ENCODE data around the gene RFWD3. TPM values are rescaled to one million over a fixed set of nuclear protein-coding genes. Genes with fewer than 3 reads are reported as not detected.

Gene RFWD3
- total RNA-seq, 4 donors from 2014 or later, result 13.5 to 32.8 (median 21.0) TPM

DNA sequence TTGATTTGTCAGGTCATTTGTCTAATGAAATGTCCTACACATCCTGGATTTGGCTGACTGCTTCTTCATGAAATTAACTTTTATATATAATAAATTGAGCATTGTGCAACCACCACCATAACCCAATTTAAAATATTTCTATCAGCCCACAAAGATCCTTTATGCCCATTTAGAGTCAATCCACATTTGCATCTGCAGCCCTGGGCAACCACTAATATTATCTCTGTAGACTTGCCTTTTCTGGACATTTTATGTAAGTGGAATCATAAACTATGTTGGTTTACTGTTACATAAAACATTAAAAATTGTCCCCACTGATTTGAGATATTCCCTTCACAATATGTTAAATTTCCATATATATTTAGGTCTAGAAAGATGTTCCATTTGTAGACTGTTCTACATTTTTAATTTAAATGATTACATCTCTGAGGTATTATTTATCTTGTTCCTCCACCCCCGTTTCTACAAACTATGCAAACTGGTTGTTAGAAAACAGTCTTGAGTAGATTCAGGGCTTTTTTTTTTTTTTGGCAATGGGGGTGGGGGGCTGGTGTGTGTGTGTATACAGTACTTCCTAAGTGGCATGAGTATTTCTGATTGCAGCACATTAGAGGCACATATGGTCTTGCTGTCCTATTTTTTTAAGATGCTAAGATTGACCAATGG is 16.7 kb downstream of the RFWD3 start:
- DNase-seq (ENCODE audit: low spot score in 2 of 2), result no peak
- TF ChIP-seq POLR2A (IDR thresholded peaks at IDR 0.05), result no peak
- no peak for TF ChIP-seq EP300 (IDR thresholded peaks at IDR 0.05)
- TF ChIP-seq, protein P1, sequence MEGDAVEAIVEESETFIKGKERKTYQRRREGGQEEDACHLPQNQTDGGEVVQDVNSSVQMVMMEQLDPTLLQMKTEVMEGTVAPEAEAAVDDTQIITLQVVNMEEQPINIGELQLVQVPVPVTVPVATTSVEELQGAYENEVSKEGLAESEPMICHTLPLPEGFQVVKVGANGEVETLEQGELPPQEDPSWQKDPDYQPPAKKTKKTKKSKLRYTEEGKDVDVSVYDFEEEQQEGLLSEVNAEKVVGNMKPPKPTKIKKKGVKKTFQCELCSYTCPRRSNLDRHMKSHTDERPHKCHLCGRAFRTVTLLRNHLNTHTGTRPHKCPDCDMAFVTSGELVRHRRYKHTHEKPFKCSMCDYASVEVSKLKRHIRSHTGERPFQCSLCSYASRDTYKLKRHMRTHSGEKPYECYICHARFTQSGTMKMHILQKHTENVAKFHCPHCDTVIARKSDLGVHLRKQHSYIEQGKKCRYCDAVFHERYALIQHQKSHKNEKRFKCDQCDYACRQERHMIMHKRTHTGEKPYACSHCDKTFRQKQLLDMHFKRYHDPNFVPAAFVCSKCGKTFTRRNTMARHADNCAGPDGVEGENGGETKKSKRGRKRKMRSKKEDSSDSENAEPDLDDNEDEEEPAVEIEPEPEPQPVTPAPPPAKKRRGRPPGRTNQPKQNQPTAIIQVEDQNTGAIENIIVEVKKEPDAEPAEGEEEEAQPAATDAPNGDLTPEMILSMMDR (IDR thresholded peaks at IDR 0.05), result no peak
- Histone ChIP-seq H3K4me1 (peaks cover 0 to 11% (median 0%) of the 10 kb centered on the region in 4 donors), H3K27me3 (no peaks in the 10 kb centered on the region), H3K27ac (no peak overlapping the region), H3K4me3 (no peak overlapping the region), H3K9me3 (no peaks in the 10 kb centered on the region), H3K36me3 (peaks cover 0 to 70% (median 4%) of the 10 kb centered on the region in 3 donors)
- 61 to 67% methylated on average over 1 of the region's 1 CpG for WGBS, 2 donors

DNA sequence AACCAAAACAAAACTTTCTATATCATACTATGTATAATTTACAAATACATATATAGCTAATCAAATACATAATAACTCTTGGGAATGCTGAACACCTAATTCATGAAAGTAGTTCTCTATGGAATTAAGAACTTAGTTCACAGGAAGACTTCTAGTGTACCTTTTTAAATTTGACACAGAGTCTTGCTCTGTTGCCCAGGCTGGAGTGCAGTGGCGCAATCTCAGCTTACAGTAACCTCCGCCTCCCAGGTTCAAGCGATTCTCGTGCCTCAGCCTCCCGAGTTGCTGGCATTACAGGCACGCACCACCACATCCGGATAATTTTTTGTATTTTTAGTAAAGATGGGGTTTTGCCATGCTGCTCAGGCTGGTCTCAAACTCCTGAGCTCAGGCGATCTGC is 24.7 kb downstream of the RFWD3 start:
- TF ChIP-seq POLR2A (IDR thresholded peaks at IDR 0.05) (no peak), EP300 (IDR thresholded peaks at IDR 0.05) (no peak)
- TF ChIP-seq, protein P1 (IDR thresholded peaks at IDR 0.05), result no peak
- no peaks in the 10 kb centered on the region for H3K9me3 ChIP-seq

DNA sequence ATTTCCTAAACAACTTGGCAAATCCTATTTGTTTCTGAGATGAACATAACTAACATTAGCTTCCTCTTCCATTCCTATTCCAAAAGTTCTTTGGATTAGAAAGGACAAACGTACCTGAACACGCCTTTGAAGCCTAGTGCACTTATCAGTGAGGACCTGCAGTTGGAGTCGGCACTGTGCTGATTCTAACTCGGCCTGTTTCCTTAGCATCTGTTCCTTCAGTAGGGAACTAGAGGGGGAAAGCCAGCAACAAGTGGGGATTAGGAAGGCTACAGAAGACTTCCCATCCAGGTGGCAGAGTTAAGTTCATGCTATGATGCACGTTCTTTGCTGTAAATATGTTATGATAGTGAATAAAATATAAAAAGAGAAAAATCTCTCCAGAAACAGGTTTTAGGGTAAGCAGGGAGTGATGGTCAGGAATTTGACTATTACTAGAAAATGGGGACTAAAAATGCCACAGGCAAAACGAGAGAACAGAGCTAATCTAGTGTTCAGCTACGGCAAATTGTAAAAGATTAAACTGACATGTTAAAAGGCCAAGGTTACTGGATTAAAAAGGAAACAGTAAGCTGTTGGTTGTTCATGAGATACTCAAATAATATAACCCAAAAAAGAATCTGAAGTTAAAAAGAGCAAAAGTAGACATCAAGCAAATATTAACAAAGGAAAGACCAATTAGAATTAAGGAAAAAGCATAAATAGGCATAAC is 28.8 kb downstream of the RFWD3 start:
- Histone ChIP-seq H3K27me3 (no peaks in the 10 kb centered on the region), H3K27ac (no peak overlapping the region), H3K4me1 (no peaks in the 10 kb centered on the region), H3K9me3 (no peaks in the 10 kb centered on the region), H3K4me3 (no peak overlapping the region), H3K36me3 (peaks cover 6 to 90% (median 14%) of the 10 kb centered on the region in 3 donors)
- TF ChIP-seq, protein P1 (IDR thresholded peaks at IDR 0.05), result no peak
- TF ChIP-seq POLR2A (IDR thresholded peaks at IDR 0.05), result no peak
- TF ChIP-seq EP300 (IDR thresholded peaks at IDR 0.05), result no peak
- no peak for DNase-seq (ENCODE audit: low spot score in 2 of 2)
- WGBS, 2 donors, result 81 to 85% methylated on average over 7 of the region's 7 CpGs

More for the DNA sequence above, 24.7 kb downstream of the RFWD3 start:
- no peak for DNase-seq (ENCODE audit: low spot score in 2 of 2)
- H3K36me3 ChIP-seq, result peaks cover 6 to 91% (median 8%) of the 10 kb centered on the region in 3 donors
- H3K4me3 ChIP-seq, result no peak overlapping the region
- no peaks in the 10 kb centered on the region for H3K27me3 ChIP-seq
- H3K27ac ChIP-seq, result no peak overlapping the region
- WGBS, 2 donors, result 97 to 98% methylated on average over 8 of the region's 8 CpGs
- H3K4me1 ChIP-seq, result no peaks in the 10 kb centered on the region

DNA sequence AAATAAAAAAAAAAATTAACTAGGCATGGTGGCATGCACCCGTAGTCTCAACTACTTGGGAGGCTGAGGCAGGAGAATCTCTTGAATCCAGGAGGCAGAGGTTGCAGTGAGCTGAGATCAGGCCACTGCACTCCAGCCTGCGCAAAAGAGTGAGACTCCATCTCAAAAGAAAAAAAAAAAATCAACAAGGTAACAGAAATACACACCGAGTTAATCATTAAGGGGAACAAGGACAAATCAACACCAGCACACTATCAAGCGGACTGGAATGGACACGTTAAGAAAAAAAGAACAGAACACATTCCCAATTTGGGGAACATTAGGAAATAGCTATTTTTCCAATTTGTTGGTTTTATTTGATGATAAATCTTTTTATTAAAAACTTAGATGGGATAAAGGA is 31.4 kb downstream of the RFWD3 start:
- 85 to 88% methylated on average over 5 of the region's 5 CpGs for WGBS, 2 donors

More for the DNA sequence above, 31.4 kb downstream of the RFWD3 start:
- no peaks in the 10 kb centered on the region for H3K4me1 ChIP-seq
- no peaks in the 10 kb centered on the region for H3K9me3 ChIP-seq
- no peak for TF ChIP-seq EP300 (IDR thresholded peaks at IDR 0.05)
- TF ChIP-seq, protein P1 (IDR thresholded peaks at IDR 0.05), result no peak
- TF ChIP-seq POLR2A (IDR thresholded peaks at IDR 0.05), result no peak
- DNase-seq (ENCODE audit: low spot score in 2 of 2), result no peak
- H3K36me3 ChIP-seq, result peaks cover 3 to 90% (median 28%) of the 10 kb centered on the region in 3 donors
- H3K27me3 ChIP-seq, result no peaks in the 10 kb centered on the region
- H3K4me3 ChIP-seq, result no peak overlapping the region
- H3K27ac ChIP-seq, result no peak overlapping the region
